Fibroblast of skin of left biceps (primary cell): Measurements from ENCODE around the gene RAD9A.

ENCODE experiments used
- DNase-seq, 2 experiments: peaks; one replicate each; pipeline ENCODE4 v3.0.0-alpha.2; 2013; ENCODE audit warnings: low read depth in 2 of 2

RAD9A gene

DNA sequence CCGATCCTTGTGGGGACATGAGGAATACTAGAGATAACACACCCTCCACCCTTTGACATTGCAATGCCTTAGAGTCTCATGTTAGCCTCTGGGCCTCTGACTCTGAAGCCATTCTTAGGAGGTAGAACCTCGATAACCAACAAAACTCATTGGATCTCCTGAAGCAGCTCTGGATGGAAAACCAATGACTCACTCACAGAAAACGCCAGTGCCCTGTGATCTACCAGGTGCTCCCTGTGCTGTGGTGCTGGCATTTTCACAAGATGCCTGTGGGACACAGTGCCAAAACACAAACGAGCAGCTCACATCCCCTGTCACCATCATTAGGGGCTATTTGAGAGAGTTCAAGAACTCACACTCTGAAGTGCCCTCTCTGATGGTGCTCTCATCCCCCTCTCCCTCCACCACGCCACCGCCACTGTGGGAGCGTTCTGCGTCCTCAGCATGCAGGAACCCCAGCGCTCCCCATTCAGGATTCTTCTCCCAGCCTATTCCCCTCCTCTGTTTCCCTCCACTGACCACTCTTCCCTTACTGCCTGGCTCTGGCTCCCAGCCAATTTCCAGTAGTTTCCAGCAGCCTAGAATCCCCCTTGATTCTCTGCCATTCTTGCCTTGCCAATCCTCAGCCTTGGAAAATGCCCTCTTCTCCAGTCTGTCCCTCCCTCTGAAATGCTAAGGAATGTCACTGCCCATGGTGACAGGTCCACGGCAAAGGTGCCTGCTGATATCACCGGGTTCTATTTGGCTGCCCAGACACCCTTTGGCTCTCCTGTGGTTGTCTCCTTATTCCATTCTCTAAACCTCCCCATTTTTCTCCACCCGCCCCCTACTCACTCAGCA, 33.7 kb upstream of the RAD9A start:
- DNase-seq, result no peak

GRCh38 chr11:67364169-67364568, 27.6 kb upstream of the RAD9A start:
- DNase-seq, result no peak

- no peak for DNase-seq
These were observed 26.7 kb upstream of the RAD9A start for GRCh38 chr11:67364783-67365722.

GRCh38 chr11:67365736-67366444, 25.9 kb upstream of the RAD9A start:
- no peak for DNase-seq

- DNase-seq, result no peak
These were observed 25.2 kb upstream of the RAD9A start for GRCh38 chr11:67366546-67366945.

DNA sequence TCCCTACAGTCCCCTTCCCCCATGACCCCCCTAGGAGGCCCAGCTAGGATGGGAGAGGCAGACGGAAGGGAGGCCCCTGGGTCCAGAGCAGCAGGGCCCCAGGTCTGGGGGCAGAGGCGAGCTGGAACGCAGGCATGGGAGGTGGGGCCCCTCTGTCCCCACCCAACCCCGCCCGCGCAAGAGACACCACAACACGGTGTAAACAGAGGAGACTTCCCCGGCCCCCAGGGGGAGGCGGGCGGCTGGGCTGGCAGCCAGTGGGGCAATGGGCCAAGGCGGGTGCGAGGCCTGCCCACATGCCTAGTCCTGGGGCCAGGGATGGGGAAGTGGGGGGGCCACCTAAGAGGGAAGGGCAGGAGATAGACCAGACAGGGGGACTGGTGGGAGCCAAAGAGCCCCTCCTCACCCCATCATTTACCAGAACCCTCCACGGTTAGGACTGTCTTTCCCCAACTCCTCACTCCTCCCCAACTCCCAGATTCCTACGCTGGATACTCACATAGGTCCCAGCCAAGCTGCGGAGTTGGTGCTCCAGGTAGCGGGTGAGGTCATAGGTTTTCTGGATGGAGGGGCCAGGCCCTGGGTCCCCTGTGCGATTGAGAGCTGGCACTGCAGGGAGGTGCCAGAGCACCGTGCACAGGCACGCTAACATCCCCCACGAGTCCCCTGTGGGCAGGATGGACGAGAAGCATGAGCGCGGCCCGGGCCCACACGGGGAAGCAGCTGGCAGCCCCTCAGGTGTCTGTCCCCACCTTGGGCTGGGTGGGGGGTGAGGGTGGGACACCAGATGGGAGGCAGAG, 24.6 kb upstream of the RAD9A start:
- DNase-seq, result no peak

GRCh38 chr11:67367761-67368227, 24.0 kb upstream of the RAD9A start:
- no peak for DNase-seq

DNA sequence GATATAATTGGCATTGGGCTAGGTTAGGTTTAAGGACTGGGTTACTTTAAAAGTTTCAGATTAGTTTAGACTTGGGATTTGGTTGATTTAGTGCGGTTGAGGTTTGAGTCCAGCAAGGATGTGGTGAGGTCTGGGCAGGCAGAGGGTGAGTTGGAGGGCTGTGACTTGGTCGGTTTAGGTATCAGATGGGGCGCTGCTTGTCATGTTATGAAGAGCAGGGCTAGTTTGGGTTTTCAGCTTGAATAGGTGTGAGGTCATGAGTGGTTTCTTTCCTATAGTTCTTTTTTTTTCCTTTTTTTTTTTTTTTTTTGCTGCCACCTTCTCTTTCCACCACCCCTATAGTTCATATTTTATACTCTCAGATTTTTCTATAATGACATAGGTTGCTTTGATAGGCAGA, 23.2 kb upstream of the RAD9A start:
- no peak for DNase-seq

DNA sequence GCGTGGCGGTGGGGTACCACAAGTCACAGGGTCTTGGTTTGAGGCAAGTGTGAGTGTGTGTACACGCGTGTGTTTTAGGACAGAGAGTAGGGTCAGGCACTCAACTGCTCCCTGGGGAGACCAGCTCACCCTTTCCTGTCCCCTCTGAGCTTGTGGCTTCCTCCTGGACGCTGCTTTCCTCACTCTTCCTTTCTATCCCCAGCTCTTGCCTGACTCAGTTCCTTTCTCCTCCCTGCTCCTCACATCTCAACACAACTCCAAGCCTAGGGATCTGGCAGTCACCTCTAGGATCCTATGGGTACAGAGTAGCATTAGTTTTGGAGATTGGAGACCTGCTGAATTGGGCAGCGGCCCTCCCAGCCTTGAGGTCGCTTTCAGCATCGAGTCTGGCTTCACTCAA, 22.5 kb upstream of the RAD9A start:
- no peak for DNase-seq

DNA sequence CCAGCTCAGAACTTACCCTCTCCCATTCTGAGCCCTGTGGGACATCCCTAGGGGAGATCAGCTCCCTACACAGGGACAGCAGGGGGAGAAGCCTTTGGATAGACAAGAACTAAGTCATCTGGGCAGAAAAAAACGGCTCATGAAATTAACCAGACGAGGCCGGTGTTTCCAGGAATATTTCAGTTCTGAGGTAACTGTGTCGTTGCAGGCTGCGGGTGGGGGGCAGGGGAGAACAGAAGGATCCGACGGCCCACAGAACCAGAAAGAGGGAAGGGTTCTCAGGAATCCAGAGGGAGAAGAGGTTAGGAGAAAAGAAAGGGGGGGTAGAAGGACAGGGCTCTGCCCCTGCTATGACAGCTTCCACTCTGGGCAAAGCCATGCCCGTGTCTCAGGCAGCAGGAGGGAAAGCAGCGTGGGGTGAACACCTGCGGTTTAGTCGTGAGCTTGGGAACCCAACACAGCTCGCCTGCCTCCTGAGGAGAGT, 21.9 kb upstream of the RAD9A start:
- DNase-seq, result no peak

DNA sequence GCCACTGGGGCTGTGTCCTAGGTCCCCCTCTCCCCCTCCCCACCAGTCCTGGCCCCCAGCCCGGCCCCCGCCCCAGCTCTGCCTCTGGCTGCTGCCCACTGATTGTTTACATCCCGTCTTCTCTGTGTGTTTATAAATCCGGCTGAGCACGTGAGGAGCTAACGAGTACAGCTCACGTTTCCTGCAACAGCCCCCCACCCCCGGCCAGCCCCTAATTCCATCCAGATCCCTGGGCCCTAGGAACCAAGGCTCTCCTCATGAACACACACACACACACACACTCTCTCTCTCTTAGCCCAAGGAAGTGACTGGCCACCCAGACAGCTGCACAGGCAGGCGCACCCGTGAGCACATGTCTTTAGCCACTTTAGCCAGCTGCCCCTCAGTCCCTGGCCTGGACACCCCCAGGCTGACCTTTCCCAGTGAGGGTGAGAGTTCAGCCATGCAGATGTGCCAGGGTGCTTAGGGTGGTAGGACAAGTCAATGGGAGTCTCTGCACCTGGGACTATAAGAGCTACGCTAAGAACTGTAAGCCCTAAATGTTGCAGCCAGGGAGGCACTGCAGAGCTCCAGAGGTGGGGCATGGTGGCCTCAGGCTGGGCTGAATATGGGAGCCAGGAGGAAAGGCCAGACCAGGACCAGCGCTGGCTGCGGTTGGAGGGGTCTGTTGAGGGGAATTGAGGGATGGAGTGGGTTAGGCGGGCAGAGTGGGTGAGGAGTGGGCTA, 21.3 kb upstream of the RAD9A start:
- no peak for DNase-seq

DNA sequence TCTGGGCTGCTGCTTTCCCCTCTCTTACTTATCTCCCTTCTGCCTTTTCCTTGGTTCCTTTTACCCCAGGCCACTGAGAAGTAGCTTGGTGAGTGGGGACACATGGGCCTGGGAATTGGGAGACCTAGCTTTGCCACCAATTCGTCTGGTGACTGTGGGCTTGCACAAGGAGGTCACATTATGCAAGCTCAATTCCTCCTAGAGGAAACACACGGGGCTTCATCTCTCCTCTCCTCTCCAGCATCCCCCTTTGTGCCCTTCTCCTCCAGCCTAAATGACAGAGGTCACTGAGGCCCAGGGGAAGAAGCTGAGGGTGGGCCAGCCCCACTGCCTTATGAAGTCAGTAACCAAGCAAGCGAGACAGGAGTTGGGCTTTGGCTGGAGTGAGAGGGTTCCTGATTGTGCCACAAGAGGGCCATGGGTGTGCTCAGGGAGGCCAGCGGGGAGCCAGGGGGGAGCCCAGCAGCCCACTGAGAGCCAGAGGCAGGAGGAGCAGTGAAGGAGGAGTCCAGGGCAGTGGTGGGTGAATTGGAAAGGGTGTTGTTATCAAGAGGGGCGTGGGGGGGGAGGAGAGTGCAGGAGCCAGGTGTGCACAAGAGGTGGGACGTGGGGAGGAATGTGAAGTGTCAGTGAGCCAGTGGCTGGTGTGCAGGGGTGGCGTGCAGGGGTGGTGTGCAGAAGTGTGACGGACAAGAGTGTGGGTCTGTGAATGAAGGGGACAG, 20.4 kb upstream of the RAD9A start:
- no peak for DNase-seq

DNA sequence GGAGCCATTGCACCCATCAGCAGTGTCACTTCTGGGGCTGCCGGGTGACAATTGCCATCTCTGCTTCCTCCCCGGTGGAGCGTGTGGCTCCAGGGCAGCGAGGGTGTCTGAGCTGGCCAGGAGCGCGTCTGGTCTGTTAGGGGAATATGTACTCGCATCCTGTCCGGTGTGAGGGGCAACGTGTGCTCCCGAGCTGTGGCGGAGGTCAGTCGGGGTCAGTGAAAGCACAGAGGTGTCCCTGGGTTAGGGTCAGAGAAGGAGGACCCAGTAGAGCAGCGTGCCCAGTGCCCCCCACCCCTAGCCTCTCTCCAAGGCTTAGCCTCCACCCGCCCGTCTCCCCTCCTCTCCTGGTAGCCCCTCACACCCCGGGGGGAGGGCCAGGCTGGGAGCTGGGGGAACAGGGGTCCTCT, 19.9 kb upstream of the RAD9A start:
- DNase-seq, result no peak

- no peak for DNase-seq
These were observed 19.3 kb upstream of the RAD9A start for GRCh38 chr11:67372321-67372992.

DNA sequence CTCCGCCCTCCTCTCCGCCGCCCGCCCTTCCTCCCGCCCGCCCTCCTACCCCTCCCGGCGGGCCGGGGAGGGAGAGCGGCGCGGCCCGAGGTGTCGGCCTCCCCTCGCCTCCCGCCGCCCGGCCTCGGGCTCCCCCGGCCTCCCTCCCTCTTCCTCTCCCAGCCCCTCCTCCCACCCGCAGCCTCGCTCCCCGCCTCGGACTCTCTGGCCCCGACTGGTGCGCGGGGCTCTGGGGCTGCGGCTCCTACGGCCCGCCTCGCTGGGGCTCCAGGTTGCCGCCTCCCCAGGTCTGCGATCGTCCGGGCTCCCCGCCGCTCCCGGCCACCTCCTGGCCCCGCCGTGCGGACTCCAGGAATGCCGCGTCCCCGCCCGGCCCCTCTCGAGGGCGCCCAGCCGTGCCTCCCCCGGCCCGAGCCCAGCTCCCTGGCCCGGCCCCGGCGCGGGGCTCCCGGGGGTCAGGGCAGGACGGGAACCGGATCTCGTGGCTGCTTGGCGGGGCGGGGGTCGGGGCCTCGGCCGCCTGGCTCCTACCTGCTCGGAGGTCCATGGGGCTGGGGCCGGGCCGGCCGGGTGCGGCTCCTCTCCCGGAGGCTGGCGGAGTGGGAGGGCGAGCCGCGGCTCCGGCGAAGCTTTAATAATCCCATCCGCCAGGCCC, 18.7 kb upstream of the RAD9A start, which contains the start of gene CLCF1:
Gene CLCF1 (minus strand): TSS at position 606 of the 655 bp plus-strand sequence. CDS start 59 bp downstream, at position 547.
- no peak for DNase-seq

- DNase-seq, result peak; percentile 82 to 83
These were observed 17.9 kb upstream of the RAD9A start for GRCh38 chr11:67373648-67374570.

DNA sequence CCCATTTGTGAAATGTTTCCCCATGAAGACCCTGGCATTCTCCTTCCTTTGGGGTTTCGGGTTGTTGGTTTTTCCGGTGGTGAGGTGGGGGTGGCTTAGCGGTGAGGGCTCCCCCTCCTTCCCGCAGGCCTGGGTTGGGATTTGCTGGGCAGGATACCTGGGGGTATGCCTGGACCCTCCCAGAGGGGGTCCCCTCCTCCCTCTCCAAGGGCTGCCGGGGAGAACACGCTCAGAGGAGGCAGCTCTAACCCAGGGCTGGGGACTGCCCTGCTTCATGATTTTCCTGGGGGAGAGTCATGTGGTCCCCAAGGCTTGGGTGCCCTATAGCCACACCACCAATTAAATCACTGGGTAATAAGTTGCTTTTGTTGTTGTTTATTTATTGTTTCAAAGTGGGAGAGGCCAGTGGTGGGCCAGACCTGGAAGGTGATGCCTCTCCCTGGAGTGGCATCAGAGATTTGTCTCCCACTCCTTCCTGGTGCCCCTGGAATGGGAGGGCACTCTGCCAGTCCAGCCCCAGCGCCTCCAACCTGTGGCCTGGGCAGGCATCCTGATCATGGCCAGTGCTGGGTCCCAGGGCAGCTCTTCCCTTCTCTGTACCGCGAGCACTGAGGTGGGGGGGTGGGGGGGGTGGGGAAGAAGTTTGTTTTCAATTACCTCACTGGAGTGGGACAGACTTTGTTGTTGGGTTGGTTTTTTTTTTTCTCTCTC, 17.1 kb upstream of the RAD9A start:
- no peak for DNase-seq
